Measurements from ENCODE around the gene NPBWR2. TPM values are rescaled to one million over a fixed set of nuclear protein-coding genes. Genes with fewer than 3 reads are reported as not detected.

Gene NPBWR2
- total RNA-seq, 6 experiments from 2014 or later: not detected

DNA sequence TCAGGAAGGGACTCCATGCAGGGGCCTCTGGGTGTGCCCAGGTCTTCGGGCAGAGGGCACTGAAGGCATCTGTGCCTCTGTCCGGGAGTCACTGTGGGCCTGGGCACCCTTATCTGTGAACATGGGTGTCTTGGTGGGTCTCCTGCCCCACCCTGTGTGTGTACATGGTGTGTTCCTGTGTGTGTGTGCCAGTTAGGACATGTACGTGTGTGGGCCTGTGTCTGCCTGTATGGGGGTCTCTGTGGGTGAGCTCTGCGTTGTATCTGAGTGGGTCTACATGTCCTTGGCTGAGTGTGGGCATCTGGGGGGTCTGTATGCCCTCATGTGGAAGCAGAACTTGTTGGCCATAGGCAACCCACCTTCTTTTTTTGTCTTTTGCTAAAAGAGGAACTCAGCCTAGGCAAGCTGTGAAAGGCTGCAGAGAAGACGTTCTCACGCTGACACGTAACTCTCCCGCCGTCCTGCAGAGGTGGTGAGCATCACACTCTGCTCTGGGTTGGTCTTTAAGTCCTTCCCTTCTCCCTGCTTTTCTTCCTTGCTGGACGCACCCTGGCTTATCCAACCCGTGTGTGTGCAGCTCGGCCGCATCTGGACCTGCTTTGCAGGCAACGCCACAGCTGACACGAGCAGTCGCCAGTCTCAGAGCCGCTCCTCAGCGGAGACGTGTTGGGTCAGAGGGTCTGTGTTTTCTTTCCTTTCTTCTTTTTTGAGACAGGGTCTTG, 532 bp upstream of the NPBWR2 start:
- WGBS (ENCODE audit: insufficient coverage, low coverage, low lambda C conversion rate, missing lambda C conversion rate): 50% methylated on average over 16 of the region's 19 CpGs
- ATAC-seq (no peak), DNase-seq (peak in 1 of 3 donors; percentile 23)
- Histone ChIP-seq H3K27me3 (no peaks in the 10 kb centered on the region), H3K4me1 (no peaks in the 10 kb centered on the region), H3K9me3 (no peaks in the 10 kb centered on the region), H3K36me3 (no peaks in the 10 kb centered on the region), H3K27ac (no peak overlapping the region), H3K4me3 (no peak overlapping the region)
- TF ChIP-seq POLR2A (IDR thresholded peaks at IDR 0.05) (no peak), CTCF (IDR thresholded peaks at IDR 0.05) (no peak)
- intact Hi-C loops (cut with DNase I): no loop called here

GRCh38 chr20:64106435-64106961, 867 bp downstream of the NPBWR2 start:
- intact Hi-C loops (cut with DNase I): no loop called here
- no peaks in the 10 kb centered on the region for H3K9me3 ChIP-seq

DNA sequence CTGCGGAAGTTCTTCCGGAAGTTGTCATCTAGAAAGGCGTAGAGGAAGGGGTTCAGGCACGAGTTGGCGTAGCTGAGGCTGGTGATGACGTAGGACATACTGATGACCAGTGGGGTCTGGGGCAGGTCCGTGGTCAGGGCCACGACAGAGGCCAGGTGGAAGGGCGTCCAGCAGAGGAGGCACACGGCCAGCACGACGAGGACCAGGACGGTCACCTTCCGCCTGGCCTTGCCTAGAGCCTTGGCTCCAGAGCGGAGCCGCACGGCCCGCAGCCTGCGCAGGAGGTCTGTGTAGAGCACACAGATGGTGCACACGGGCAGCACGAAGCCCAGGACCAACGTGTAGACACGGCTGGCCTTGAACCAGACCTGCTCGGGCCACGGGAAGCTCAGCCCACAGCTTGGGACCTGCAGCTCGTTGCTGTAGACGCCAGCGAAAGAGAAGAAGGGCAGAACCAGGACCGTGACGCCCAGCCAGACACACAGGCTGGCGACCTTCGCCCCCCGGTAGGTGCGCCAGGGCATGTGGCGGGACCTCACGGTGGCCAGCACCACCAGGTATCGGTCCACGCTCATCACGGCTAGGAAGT, 1.4 kb downstream of the NPBWR2 start:
- peak in 1 of 3 donors; percentile 43 for DNase-seq
- H3K36me3 ChIP-seq: no peaks in the 10 kb centered on the region
- H3K27ac ChIP-seq: no peak overlapping the region
- H3K9me3 ChIP-seq: no peaks in the 10 kb centered on the region
- H3K27me3 ChIP-seq: peaks cover 0 to 9% of the 10 kb centered on the region in 2 donors
- intact Hi-C loops (cut with DNase I): no loop called here
- H3K4me1 ChIP-seq: peaks cover 0 to 5% (median 0%) of the 10 kb centered on the region in 4 donors
- no peak for ATAC-seq
- no peak overlapping the region for H3K4me3 ChIP-seq
- WGBS (ENCODE audit: insufficient coverage, low coverage, low lambda C conversion rate, missing lambda C conversion rate): 60% methylated on average over 2 of the region's 39 CpGs
- TF ChIP-seq POLR2A (IDR thresholded peaks at IDR 0.05) (no peak), CTCF (IDR thresholded peaks at IDR 0.05) (no peak)

More at GRCh38 chr20:64106435-64106961, 867 bp downstream of the NPBWR2 start:
- no peak overlapping the region for H3K27ac ChIP-seq
- TF ChIP-seq POLR2A (IDR thresholded peaks at IDR 0.05) (no peak), CTCF (IDR thresholded peaks at IDR 0.05) (no peak)
- no peak for ATAC-seq
- peaks cover 0 to 5% (median 0%) of the 10 kb centered on the region in 4 donors for H3K4me1 ChIP-seq
- peaks cover 0 to 4% of the 10 kb centered on the region in 2 donors for H3K27me3 ChIP-seq
- H3K36me3 ChIP-seq: no peaks in the 10 kb centered on the region
- 75% methylated on average over 6 of the region's 28 CpGs for WGBS (ENCODE audit: insufficient coverage, low coverage, low lambda C conversion rate, missing lambda C conversion rate)
- DNase-seq: peak in 1 of 3 donors; percentile 38
- H3K4me3 ChIP-seq: no peak overlapping the region

- no peak for ATAC-seq
- no peak overlapping the region for H3K4me3 ChIP-seq
- DNase-seq: peak; percentile 13 to 40 (median 40)
- H3K9me3 ChIP-seq: no peaks in the 10 kb centered on the region
- TF ChIP-seq POLR2A (IDR thresholded peaks at IDR 0.05): no peak
- TF ChIP-seq CTCF (IDR thresholded peaks at IDR 0.05): no peak
- intact Hi-C loops (cut with DNase I): no loop called here
- no peaks in the 10 kb centered on the region for H3K36me3 ChIP-seq
- peaks cover 0 to 9% of the 10 kb centered on the region in 2 donors for H3K27me3 ChIP-seq
- 77% methylated on average over 8 of the region's 25 CpGs for WGBS (ENCODE audit: insufficient coverage, low coverage, low lambda C conversion rate, missing lambda C conversion rate)
- no peak overlapping the region for H3K27ac ChIP-seq
- peaks cover 0 to 5% (median 0%) of the 10 kb centered on the region in 4 donors for H3K4me1 ChIP-seq
Measured at GRCh38 chr20:64104667-64105451, 2.5 kb downstream of the NPBWR2 start.

Data from right lobe of liver (tissue), 6 donors.